ENCODE results near the gene SLCO3A1.

Gene SLCO3A1

DNA sequence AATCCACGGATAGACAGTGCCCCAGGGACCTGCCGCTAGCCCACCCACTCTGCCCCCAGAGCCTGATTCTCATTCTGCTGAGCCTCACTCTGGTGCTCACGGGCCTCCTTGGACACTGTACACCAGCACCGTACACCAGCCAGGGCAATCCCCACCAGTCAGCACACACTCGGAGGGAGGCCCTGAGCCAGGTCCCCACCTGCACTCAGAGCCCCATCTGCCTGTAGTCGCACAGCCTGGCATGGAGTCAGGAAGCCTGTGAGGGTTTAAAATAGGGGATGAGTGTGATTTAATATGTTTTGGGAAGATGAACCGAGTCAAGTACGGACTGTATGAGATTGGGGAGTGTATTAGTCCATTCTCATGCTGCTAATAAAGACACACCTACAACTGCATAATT, 223.0 kb downstream of the SLCO3A1 start:
- DNase-seq = no peak

DNA sequence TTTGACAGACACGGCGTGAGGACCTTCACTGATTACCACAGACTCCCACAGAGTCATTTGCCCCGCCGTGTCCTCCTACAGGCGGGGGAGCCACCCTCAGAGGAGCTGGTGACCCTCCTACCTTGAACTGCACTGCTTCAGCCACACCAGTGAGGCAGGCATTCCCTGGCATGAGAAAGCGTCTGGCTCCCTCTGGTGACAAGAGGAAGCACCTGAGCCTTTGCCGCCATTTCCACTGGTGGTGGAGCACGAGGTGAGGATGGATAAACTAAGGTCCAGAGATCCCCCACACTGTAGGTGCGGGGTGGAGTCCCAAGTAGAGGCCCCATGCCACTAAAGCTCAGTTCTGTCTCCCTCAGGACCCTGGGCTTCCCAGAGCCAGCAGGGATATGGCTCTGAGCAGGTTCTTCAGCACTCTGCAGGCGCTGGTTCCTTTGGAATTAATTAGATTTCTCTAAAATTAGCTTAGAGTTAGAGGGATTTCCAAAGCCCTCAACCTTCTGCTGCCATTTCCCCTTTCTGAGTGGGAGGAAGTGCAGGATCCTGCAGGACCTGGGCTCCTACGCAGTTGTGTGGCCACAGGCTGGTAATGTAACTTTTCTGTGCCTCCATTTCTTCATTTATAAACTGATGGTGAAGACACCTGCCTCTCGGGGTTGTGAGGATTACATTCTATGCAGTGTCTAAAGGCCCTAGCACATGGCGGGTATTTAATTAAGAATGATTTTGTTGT, 224.0 kb downstream of the SLCO3A1 start:
- peak; percentile 58 for DNase-seq

DNA sequence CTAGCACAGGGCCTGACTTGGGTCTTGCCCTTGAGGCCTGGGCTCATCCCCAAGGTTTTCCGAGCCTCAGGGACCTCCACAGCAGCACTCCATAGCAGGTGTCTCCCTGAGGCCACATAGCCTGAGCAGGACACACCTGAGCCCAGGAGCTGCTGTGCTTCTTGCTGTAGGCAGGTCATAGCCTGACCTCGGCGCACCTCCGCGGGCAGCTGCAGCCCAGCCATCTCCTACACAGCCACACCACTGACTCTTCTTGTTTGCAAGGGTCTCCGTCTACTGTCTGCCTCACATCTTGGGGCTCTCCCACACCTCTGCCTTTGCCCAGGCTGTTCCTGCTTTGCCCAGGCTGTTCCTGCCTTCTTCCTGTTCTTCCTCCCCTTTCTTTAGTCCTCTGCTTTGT, 224.8 kb downstream of the SLCO3A1 start:
- DNase-seq = no peak

DNA sequence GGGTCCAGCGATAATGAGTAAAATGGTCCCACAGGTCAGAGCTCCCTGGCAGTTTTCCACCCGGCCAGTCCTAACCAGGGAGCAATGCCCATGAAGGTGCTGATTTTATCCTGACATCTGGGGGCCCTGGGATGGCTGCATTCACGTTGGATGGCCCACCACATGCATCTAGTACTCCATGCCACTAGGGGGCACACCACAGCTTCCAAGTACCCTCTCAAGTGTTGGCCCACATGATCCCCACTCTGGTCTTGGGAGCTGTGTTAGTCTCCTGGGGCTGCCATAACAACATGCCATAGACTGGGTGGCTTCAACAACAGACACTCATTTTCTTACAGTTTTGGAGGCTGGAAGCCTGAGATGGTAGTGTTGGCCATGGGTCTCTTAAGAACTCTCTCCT, 225.5 kb downstream of the SLCO3A1 start:
- DNase-seq = no peak

DNA sequence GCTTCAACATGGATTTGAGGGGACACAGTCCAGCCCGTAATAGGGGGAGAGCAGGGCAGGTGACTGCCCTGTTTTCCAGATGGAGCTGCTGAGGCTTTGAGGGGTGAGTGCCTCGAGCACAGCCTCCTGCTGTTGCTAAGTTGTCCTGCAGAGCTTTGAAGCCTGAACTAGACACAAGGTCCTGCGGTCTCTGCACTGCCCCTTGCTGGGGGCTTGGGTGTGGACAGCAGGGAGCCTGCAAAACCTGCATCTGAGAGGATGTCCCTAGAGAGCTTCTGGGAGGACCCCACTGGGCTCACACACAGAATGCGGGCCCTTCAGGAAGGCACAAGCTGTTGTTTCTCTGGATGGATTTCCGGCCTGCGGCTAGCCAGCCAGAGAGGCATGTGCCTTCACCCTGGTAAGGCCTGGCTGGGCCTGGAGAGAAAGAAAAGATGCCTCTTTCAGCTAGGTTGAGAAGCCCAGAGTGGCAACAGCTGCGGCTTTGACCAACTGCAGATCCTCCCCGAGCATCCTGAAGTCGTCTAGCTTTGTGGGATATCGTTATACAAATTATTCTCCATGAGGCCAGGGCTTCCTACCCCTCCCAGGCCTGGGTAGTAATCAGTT, 226.2 kb downstream of the SLCO3A1 start:
- DNase-seq = no peak

DNA sequence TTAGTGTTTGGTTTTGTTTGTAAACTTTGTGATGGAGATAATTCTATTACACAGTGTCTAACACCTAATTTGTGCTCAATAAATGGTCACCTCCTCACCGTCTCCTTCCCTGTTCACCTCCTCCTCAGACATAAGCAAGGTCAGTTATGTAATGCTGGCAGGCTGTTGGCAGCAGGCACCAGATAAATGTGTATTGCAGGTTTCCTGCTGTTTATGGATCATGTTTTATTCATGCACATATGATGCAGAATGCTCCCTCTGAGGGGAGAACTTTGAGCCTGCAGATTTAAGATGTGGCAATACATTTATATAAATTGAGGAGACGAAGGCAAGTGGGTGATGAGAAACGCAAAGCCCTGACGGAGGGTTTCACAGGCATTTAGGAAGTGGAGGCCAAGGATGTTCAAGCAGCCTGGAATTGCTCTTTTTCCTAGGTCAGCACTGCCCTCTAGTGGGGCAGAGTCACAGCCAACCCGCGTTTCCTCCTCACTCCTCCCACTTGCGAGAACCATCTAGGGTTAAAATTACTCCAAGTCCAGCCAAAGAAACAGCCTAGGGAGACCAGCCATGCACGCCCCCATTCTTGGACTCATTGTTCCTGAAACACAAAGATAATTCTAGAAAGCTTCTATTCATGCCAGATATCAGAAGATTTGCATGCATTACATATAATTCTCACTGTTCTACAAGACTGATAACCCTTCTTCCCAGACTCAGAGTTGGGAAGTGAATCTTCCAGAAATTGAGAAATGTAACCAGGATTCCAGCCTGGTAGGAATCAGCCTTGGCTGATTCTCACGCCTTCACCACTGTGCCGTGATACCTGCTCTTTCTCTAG, 228.7 kb downstream of the SLCO3A1 start:
- peak; percentile 43 for DNase-seq

DNA sequence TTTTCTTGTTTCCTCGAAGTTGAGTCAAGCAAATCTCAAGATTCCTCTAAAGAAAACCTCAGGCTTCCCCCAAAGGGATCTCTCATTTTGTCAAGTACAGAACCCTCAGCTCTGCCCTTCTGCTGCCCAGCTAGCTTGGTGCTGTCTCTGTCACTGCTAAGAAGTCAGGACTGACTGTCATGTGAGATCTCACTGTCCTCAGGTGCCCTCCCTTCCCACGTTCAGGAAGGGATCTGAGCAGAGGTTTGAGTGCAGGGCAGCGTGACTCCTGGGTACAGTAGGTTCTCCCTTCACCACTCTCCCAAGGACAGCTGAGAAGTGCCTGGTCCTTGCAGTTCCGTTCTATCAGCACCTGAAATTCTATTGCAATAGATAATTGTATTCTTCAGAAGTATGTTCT, 229.7 kb downstream of the SLCO3A1 start:
- no peak for DNase-seq

DNA sequence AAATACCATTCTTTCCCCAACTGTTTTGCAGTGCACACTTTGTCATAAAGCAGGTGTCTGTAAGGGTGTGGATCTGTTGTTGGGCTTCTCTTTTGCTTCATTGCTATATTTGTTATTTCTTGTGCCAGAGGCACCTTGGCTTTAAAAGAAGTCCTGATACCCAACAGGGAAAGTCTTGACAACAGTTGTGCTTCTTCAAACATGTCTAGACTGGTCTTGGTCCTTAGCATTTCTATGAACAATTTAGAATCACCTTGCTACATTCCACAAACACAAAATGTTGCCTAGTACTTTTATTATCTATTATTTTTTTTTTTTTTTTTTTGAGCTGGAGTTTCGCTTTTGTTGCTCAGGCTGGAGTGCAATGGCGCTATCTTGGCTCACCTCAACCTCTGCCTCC, 233.7 kb downstream of the SLCO3A1 start:
- no peak for DNase-seq

DNA sequence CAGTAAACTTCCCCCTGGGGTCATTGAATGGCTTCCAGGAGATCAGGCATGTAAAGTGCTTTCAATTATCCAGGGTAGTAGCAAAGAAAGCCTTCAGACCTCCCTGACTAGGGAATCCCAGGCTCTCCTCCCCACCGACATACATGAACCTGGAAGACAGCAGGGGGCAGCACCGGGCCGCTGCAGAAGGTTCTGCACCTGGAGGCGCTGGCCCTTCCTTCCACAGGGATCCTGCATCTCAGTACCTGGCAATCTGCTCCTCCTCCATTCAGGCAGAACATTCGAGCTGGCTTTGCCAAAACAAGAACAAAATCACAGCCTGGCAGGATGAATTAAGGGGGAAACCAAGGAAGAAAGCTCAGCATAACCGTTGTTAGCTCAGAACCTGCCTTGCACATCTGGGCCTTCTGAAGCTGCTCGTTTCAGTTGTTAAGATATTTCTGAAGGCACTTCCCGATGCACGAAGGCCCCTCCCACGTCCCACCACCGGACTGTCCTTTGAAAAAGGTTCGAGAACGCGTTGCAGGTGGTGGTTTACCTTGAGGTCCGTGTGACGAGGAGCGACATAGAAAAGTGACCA, 237.7 kb downstream of the SLCO3A1 start:
- no peak for DNase-seq

DNA sequence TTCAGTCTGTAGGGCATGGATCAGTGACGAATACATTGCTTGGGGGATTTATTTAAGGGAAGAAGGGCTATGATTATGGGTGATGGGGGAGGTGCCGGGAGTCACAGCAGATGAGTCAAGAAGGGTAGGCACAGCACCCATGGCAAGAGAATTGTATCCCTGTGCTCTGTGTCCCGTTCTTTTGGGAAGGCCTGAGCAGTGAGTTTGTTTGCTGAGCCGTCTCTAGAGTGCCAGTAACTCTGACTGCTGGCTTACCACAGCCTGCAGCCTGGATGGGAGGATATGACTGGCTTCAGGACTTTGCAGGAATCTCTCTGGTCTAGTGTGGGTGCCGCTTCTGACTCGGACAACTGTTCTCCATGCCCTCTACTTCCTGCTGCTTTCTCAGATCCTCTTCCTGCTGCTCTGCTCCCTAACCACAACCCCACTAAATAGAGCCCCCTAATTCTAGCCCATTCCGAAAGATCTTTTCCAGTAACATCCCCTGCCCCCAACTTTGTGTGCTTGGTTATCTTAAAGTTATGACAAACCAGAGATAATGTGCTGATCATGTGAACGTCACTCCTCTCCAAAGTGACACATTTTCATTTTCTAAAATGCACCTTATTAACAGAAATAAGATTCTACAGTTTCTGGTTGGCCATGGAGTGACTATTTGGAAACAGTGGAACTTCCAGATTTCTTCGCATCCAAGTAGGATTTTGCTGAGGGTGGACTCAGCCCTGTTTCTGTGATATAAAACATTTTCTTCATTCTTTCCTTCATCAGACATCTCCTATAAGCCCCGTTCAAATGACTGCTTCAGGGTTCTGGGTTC, 239.0 kb downstream of the SLCO3A1 start:
- DNase-seq = no peak

DNA sequence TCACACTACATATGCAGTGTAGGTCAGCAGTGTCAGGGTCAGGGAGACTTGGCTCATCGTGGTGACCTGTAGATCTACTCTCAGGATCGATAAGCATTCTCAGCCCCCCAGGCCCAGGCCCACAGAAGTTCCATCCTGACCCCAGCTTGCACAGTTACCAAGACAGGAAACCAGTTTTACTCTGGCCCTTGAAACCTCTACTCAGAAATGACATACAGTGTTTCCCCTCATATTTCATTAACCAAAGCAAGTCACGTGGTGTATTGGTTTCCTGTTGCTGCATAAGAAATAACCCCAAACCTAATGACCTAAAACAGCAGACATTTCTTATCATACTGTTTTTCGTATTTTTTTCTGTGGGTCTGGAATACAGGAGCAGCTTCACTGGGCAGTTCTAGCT, 242.2 kb downstream of the SLCO3A1 start:
- no peak for DNase-seq

DNA sequence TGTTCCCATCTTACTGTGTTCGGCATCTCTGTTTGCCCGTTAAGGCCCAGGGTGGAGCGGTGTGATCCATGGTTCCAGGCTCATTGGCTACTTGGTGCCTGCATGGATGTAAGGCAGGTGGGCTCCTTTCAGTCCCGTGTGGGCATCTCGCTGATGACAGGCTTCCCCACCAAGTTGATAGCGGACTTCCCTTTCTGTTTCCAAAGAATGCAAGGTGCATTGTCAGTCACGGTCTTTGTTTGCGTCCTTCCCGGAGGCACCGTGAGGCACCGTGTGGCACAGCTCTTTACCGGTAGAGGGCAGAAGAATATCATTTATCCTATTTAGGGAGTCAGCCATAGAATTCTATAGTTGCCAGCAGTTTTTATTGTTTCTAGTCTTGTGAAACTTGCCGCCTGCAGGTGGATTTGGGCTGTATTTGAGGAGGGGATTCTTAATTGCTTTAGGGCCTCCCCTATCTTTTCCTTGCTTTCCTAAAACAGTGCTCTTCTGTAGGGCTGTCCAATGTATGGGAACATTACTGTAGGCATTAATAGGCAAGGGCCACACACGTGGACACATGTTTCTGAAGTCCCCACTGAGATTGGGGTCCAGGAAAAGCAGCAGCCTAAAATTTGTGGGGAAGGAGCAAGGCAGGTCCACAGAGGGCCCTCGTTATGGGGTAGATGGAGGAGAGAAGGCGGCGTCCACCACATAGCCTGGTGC, 244.1 kb downstream of the SLCO3A1 start:
- DNase-seq = peak; percentile 40

DNA sequence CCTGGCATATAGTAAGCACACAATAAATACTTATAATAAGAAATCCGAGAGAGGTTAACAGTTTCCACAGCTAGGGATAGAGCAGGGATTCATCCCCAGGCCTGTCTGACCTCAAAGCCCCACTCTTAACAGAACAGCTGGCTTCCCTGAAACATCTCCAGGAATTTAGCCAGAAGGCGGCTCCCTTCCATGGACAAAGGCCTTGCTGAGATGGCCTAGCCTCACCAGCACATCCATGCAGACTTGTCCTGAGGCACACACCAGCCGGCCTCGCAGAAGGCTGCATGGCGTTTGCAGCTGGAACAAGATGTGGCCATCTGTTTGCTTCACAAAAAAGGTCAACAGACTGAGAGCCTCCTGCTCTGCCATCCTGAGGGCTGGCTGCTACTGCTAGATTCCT, 245.4 kb downstream of the SLCO3A1 start:
- DNase-seq = no peak

DNA sequence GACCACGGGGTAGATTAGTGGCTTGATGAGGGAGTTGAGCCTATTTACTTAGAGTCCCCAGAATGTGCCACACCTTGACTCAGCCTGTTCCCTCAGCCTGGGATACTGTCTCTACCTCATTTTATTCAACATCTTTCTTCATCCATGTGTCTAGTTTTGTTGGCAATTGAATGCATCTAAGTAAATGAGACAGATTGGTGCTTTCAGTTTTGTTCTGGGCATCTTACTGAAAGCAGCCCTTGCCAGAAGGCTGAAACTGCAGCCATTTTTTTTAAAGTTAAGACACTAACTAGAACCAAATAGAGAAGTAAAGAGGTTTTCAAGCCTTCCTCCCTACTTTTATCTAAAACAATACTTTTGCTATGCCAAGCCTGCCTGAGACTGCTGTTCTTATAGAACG, 246.8 kb downstream of the SLCO3A1 start:
- DNase-seq = no peak

DNA sequence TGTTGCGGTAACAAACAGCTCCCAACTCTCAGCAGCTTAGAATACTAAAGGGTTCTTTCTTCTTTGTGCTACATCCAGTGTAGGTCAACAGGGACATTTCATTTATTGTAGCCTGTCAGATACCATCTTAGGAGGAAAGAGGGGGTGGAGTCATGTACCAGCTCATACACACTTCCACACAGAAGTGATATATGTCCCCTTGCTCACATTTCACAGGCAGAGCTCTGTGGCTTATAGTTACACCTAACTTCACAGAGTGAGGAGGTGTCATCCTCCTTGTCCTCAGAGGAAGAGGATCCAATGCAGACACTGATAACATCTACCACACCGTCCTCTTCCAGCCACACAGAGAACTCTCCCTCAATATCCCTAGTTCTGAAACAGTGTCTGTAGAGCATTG, 247.2 kb downstream of the SLCO3A1 start:
- DNase-seq = no peak

DNA sequence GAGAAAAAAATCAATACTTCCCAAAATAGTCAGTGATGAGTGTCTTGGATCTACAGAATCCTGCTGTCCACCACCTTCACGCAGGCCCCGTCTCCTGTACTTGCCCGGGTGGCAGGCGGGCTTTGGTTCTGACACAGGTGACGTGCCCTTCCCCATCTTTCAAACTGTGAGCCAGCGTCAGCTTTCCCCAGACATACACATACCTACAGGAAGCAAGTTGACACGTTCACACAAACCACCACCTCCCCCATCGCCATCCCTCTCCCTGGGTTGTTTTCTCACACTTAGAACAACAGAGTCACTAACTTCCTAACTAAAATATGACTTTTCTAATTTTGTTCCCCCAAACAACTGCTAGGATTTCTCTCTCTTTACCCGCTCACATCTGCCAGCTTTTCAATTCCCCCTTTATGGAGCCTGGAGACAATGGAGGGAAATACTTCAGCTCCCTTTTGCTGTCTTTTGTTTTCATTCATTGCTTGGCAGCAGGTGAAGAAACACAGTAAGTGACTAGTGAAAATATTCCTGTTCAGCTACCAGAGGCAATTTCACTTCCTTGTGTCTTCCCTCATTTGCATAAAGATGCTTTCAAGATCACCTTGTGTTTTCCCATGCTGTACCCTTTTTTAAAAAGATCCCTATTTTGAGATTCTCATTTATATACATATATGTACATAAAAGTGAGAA, 248.3 kb downstream of the SLCO3A1 start:
- no peak for DNase-seq

DNA sequence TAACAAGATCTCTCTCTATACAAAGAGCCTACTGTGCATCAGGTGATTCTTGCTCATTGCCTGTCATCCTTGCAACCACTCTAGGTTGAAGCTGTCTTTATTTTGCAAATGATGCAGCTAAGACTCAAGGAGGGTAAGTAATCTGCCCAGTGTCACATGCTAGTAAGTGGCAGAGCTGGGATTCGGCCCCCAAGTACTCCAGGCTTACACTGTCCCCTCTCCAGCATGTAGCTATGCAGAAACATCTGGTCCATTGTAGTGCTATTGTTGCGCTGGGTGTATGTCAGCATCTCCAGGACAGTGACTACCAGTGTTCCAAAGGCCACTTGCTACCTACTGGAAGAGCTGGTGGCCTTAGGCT, 248.9 kb downstream of the SLCO3A1 start:
- no peak for DNase-seq

DNA sequence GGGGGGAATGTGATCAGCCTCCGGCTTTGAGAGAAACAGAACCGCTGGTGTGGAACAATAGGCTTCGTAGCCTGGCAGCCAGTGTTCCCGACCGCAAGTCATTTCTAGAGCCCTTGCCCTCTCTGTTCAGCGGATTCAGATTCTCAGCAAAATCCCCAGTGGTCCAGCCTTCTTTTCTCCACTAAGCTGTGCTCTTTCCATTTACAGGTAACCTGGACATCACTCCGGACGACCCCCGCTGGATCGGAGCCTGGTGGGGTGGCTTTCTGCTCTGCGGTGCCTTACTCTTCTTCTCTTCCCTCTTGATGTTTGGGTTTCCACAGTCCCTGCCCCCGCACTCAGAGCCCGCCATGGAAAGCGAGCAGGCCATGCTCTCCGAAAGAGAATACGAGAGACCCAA, 250.6 kb downstream of the SLCO3A1 start:
- no peak for DNase-seq

DNA sequence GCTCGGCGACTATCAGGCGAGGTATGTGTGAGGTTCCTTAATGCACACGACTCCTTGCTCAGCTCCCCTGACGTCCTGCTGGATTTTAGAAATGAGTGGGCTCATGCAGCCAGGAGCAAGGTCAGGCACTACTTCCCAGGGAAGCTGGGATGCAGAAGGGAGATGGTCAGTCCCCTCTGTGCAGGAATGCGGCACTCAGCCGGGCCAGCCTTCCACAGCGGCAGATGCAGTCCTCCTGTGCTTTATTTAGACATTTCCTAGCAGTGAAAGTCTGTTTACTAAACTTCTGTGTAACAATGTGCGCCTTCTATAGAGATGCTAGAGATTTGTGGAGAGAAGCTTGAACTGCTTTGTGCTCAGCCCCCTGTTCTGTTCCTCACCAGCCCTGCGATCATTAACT, 252.1 kb downstream of the SLCO3A1 start:
- DNase-seq = no peak

DNA sequence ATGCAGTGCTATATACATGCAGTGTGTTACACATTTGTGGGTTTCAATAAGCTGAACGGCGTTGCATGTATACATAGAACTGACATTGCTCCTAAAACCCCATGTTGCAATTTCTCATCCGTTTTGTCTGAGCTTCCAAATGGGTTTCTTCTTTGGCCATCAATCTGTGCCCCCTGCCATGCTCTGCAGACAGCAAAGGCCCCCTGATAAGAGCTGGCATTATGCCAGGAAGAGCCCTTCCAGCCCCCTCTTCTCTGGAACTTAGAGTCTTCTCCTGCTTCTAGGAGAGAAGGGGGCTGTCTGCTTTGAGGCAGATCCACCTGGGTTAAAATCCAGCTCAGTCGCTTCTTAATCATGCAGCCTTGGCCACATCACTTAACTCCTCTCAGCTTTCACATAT, 254.0 kb downstream of the SLCO3A1 start:
- DNase-seq = no peak

DNA sequence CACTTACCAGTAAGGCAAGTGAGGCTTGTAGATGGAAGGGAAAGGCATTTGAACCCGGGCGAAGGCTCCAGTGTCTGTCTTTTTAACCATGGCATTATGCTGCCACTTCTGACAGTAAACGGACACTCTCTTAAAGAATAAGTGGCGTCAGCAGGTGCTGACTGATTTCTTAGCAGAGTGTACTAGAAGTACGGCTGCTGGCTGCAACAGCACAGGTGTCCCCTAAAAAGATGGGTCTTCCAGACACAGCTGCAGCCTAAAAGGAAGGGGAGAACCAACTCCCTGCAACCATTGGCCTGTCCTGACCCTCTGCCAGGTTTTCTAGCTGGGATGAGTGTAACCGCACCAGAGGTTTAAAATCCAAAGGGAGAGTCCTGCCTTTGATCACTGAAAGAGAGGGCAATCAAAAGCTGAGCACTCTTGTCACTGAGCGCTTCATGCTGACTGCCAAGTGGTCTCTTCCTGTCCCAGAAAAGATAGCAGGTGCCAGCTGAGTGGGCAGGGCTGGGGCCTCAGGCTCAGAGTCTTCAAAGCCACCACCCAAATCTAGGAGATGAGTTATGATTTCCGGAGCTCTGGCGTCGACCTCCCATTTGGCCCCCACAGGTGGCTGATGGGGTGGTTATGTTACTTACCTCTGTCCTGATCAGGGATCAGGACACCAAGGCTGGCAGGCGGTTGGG, 255.8 kb downstream of the SLCO3A1 start:
- DNase-seq = no peak
